ENCODE measurements around the gene TIAM2.
"Not testable (repeated sequence)": the region's sequence is repeated elsewhere in the genome, so short reads cannot be mapped to it uniquely, and the experiment has no call there.

TIAM2 gene

GRCh38 chr6:155106456-155107115 is 111.5 kb downstream of the TIAM2 start:
- no peak for DNase-seq

- DNase-seq = no peak
These were observed 112.4 kb downstream of the TIAM2 start for GRCh38 chr6:155107432-155108069.

- no peak for DNase-seq
These were observed 113.1 kb downstream of the TIAM2 start for GRCh38 chr6:155108070-155108820.

GRCh38 chr6:155110721-155111120 is 115.6 kb downstream of the TIAM2 start:
- no peak for DNase-seq

GRCh38 chr6:155112757-155113156 is 117.6 kb downstream of the TIAM2 start:
- no peak for DNase-seq

GRCh38 chr6:155115893-155116570 is 120.9 kb downstream of the TIAM2 start:
- no peak for DNase-seq

GRCh38 chr6:155116571-155116910 is 121.4 kb downstream of the TIAM2 start:
- no peak for DNase-seq

- DNase-seq = no peak
These were observed 122.1 kb downstream of the TIAM2 start for GRCh38 chr6:155117256-155117655.

- no peak for DNase-seq
These were observed 122.7 kb downstream of the TIAM2 start for GRCh38 chr6:155117785-155118184.

- DNase-seq = not testable (repeated sequence)
These were observed 124.1 kb downstream of the TIAM2 start for GRCh38 chr6:155119201-155119600.

GRCh38 chr6:155120034-155120433 is 124.9 kb downstream of the TIAM2 start:
- DNase-seq = no peak

GRCh38 chr6:155121294-155121693 is 126.2 kb downstream of the TIAM2 start:
- DNase-seq = no peak

- DNase-seq = no peak
These were observed 126.6 kb downstream of the TIAM2 start for GRCh38 chr6:155121699-155122098.

- no peak for DNase-seq
These were observed 127.3 kb downstream of the TIAM2 start for GRCh38 chr6:155122199-155122950.

- no peak for DNase-seq
These were observed 128.4 kb downstream of the TIAM2 start for GRCh38 chr6:155123520-155123919.

GRCh38 chr6:155125906-155126305 is 130.8 kb downstream of the TIAM2 start:
- no peak for DNase-seq

- DNase-seq = peak; percentile 62
These were observed 131.8 kb downstream of the TIAM2 start for GRCh38 chr6:155126727-155127439.

- DNase-seq = no peak
These were observed 133.9 kb downstream of the TIAM2 start for GRCh38 chr6:155128977-155129376.

- DNase-seq = no peak
These were observed 134.6 kb downstream of the TIAM2 start for GRCh38 chr6:155129744-155130143.

- DNase-seq = no peak
These were observed 135.2 kb downstream of the TIAM2 start for GRCh38 chr6:155130161-155130853.

- no peak for DNase-seq
These were observed 137.5 kb downstream of the TIAM2 start for GRCh38 chr6:155132617-155133016.

- DNase-seq = no peak
These were observed 145.9 kb downstream of the TIAM2 start for GRCh38 chr6:155141002-155141401.
